Measurements from ENCODE around the gene TRAPPC12.

The TRAPPC12 gene

DNA sequence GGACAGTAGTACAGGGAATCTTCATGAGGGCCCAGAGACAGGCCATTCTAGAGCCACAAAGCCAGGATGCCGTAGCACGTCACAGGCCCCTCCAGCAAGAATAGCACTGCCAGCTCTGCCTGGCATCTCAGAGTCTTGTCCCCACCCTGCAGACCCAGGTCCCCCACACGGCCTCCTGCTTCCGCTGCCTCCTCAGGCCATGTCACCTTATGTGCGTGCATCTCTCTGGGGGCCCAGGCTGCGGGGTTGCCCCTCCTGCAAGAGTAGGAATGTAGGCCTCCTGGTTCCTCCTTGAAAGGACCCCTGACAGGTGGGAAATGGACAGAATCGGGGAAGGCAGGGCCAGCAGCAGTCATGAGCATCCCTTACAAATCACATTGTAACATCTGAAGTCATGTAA lies 90.0 kb downstream of the TRAPPC12 start:
- Histone ChIP-seq H3K27ac (ENCODE audit: low read depth, low read length) (no peak overlapping the region), H3K9me3 (ENCODE audit: insufficient read depth, low read length) (no peaks in the 10 kb centered on the region), H2AFZ (ENCODE audit: low read depth, low read length, severe bottlenecking) (no peak overlapping the region), H4K20me1 (ENCODE audit: low read depth, low read length) (no peaks in the 10 kb centered on the region), H3K9ac (ENCODE audit: low read length) (no peak overlapping the region), H3K9me2 (replicated peaks; ENCODE audit: insufficient read depth, low read length) (no peaks in the 10 kb centered on the region), H3K27me3 (ENCODE audit: low read length) (no peaks in the 10 kb centered on the region), H3F3A (ENCODE audit: insufficient read depth) (no peaks in the 10 kb centered on the region), H3K79me2 (ENCODE audit: insufficient read depth, low read length) (no peaks in the 10 kb centered on the region), H3K4me3 (ENCODE audit: insufficient read depth, low read length, poor library complexity, severe bottlenecking) (no peak overlapping the region), H3K36me3 (ENCODE audit: low read length) (no peaks in the 10 kb centered on the region), H3K4me2 (ENCODE audit: low read depth, low read length, poor library complexity, severe bottlenecking) (no peak overlapping the region)
- TF ChIP-seq CTCF (IDR thresholded peaks at IDR 0.05; ENCODE audit: insufficient read depth, low read length, poor library complexity, severe bottlenecking) (no peak), EZH2phosphoT487 (conservative IDR thresholded peaks at IDR 0.05; ENCODE audit: low read length) (no peak)

DNA sequence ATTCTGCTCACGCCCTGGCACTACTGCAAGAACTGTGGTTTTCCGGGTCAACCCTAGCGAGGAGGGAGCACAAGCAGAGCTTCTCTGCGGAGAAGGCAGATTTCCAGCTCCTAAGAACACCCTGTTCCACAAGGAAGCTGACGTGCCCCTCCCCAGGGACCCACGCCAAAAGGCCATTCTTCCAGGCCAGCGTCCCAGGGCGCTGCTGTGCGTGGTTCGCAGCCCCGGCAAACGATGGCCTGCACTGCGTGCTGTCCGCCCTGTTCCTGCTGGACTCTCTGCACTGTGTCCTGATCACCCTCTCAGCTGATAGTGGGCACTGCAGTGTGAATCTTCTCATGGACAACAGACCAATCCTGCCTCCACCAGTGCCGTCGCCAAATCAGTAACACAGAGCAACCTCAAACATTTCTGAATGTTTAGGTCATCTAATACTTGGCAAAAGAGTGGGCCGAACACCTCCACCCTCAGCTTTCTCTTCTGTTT lies 90.7 kb downstream of the TRAPPC12 start:
- no peaks in the 10 kb centered on the region for H3K27me3 ChIP-seq (ENCODE audit: low read length)
- H3F3A ChIP-seq (ENCODE audit: insufficient read depth) = no peaks in the 10 kb centered on the region
- no peaks in the 10 kb centered on the region for H4K20me1 ChIP-seq (ENCODE audit: low read depth, low read length)
- H3K36me3 ChIP-seq (ENCODE audit: low read length) = no peaks in the 10 kb centered on the region
- H3K4me3 ChIP-seq (ENCODE audit: insufficient read depth, low read length, poor library complexity, severe bottlenecking) = no peak overlapping the region
- H3K79me2 ChIP-seq (ENCODE audit: insufficient read depth, low read length) = no peaks in the 10 kb centered on the region
- TF ChIP-seq EZH2phosphoT487 (conservative IDR thresholded peaks at IDR 0.05; ENCODE audit: low read length) (no peak), CTCF (IDR thresholded peaks at IDR 0.05; ENCODE audit: insufficient read depth, low read length, poor library complexity, severe bottlenecking) (no peak)
- H3K9me3 ChIP-seq (ENCODE audit: insufficient read depth, low read length) = no peaks in the 10 kb centered on the region
- H3K9me2 ChIP-seq (replicated peaks; ENCODE audit: insufficient read depth, low read length) = no peaks in the 10 kb centered on the region
- H3K27ac ChIP-seq (ENCODE audit: low read depth, low read length) = no peak overlapping the region
- no peak overlapping the region for H2AFZ ChIP-seq (ENCODE audit: low read depth, low read length, severe bottlenecking)
- H3K9ac ChIP-seq (ENCODE audit: low read length) = no peak overlapping the region
- no peak overlapping the region for H3K4me2 ChIP-seq (ENCODE audit: low read depth, low read length, poor library complexity, severe bottlenecking)

GRCh38 chr2:3470856-3471737 lies 91.6 kb downstream of the TRAPPC12 start:
- Histone ChIP-seq H4K20me1 (ENCODE audit: low read depth, low read length) (no peaks in the 10 kb centered on the region), H2AFZ (ENCODE audit: low read depth, low read length, severe bottlenecking) (no peak overlapping the region), H3F3A (ENCODE audit: insufficient read depth) (no peaks in the 10 kb centered on the region), H3K36me3 (ENCODE audit: low read length) (no peaks in the 10 kb centered on the region), H3K9ac (ENCODE audit: low read length) (no peak overlapping the region), H3K4me2 (ENCODE audit: low read depth, low read length, poor library complexity, severe bottlenecking) (no peak overlapping the region), H3K9me3 (ENCODE audit: insufficient read depth, low read length) (no peaks in the 10 kb centered on the region), H3K79me2 (ENCODE audit: insufficient read depth, low read length) (no peaks in the 10 kb centered on the region), H3K9me2 (replicated peaks; ENCODE audit: insufficient read depth, low read length) (no peaks in the 10 kb centered on the region), H3K27ac (ENCODE audit: low read depth, low read length) (no peak overlapping the region), H3K4me3 (ENCODE audit: insufficient read depth, low read length, poor library complexity, severe bottlenecking) (no peak overlapping the region), H3K27me3 (ENCODE audit: low read length) (no peaks in the 10 kb centered on the region)
- TF ChIP-seq EZH2phosphoT487 (conservative IDR thresholded peaks at IDR 0.05; ENCODE audit: low read length) = no peak
- no peak for TF ChIP-seq CTCF (IDR thresholded peaks at IDR 0.05; ENCODE audit: insufficient read depth, low read length, poor library complexity, severe bottlenecking)

Data from SU-DHL-6 (cell line).